HPDE6-E6E7 (cell line): ENCODE data around the gene HSD11B1L.
A peak's percentile ranks its signal among the peaks of the same experiment; 100 is the strongest.

Experiments
- DNase-seq: peaks from one replicate; pipeline ENCODE4 v3.0.0; 2011; ENCODE audit warnings: missing footprints; ENCODE audit errors: extremely low spot score

The HSD11B1L gene, protein sequence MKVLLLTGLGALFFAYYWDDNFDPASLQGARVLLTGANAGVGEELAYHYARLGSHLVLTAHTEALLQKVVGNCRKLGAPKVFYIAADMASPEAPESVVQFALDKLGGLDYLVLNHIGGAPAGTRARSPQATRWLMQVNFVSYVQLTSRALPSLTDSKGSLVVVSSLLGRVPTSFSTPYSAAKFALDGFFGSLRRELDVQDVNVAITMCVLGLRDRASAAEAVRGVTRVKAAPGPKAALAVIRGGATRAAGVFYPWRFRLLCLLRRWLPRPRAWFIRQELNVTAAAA

DNA sequence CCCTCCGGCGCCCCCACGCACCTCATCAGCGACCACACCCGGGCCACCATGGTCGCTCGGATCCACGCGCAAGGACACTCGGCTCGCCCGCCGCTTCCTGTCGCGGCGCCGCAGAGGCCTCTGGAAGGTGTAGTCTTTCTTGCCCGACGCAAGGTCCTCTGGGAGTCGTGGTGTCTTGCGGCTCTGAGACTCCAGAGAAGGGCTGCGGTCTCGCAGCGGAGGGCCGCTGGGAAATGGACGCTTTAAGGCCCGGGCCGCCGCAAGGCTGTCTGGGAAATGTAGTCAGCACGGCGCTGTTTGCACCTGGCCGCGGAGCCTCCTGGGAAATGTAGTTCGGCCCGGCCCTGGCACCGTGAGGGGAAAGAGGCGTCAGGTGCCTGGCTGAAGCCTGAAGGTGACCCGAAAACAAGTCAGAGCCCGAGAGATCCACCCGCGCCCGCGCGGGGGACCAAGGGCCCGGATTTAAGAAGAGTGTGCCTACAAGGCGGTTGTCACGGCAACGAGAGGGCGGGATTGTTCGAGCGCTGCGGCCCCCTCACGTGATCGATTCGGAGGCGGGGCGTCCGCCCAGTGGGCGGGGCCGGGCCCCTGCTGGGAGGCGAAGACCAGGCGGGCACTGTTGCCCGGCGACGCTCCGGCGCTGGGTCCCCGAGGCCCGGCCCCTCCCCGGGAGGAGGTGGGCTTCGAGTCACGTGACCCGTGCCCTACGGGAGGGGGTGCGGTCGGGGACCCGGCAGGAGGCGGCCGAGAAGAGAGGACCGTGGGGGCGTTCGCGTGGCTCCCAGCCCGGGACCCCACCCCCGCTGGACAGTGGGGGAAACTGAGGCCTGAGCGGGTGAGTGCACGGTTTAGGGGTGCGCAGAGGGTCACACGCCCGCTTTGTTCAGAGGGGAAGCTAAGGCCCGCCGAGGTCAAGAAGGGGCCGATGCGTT, at the start of gene HSD11B1L, which contains the start of gene MICOS13:
Gene HSD11B1L (plus strand): TSS at position 591 of the 932 bp plus-strand sequence. CDS start 3,806 bp downstream, outside the sequence.
Gene MICOS13 (minus strand): TSS at position 80 of the 932 bp plus-strand sequence. CDS start 30 bp downstream, at position 50.
- DNase-seq = peak; percentile 98

DNA sequence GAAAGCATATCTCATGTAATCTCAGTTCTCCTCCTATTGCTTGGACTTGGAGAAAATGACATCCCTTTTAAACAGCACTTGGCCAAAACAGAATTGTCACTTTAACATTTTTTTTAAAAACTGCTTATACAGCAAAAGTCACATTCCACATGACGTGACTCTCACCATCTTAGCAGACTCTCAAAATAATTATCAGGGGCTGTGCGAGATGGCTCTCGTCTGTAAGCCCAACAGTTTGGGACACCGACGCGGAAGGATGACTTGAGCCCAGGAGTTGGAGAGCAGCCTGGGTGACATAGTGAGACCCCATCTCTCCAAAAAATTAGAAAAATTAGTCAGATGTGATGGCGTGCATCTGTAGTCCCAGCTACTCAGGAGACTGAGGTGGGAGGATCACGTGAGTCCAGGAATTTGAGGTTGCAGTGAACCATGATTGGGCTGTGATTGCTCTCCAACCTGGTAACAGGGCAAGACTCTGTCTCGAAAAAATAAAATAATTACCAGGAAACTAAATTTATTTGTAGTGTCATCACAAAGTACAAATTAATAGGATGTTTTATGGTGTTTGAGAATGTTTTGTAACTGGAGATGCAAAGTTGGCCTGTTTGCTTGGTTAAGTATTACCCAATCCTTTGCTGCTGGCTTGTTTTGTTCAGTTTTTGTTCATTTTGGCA, 49.1 kb upstream of the HSD11B1L start:
- DNase-seq = no peak

DNA sequence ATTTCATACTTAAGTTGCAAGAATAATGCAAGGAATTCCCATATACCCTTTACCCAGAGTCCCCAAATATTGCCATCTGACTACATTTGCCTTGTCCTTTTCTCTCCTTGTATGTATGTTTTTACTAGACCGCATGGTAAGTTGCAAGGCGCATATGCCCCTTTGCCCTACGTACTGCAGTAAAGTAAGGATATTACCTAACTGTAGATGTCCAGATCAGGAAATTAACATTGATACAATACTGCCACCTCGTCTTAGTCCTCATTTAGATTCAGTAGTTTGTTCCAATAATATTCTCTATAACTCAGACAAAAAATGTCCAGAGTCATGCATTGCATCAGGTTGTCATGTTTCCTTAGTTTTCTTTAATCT, 48.6 kb upstream of the HSD11B1L start:
- no peak for DNase-seq

DNA sequence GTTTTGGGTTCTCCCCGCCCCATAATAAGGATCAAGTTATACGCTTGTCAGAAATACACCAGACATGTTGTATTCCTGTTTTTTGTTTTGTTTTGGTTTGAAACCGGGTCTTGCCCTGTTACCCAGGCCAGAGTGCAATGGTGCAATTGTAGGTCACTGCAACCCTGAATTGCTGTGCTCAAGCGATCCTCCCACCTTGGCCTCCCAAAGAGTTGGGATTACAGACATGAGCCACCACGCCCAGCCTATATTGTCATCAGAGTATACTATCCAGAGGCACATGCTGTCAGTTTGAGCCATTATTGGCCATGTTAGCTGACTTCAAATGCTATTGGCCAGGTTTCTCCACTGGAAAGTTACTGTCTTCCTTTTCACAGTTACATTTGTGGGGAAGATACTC, 48.2 kb upstream of the HSD11B1L start:
- DNase-seq = no peak

DNA sequence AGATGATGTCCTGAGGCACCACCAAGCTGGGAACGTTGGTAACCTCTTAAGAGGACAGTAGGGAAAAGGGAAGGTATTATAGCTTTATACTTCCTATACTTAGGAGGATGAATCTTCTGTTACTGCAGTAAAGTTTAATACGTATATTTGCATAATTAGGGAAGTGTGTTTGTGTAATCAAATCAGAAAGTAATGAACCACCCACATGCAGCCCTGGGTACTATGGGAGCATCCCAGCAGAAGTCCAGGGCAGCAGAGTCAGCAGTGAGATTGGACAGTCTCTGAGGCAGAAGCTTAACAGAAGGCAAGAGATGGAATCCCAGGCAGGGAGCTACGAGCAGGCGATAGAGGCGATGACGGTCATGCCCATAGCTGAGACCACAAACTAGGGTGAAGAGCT, 45.4 kb upstream of the HSD11B1L start:
- DNase-seq = no peak

DNA sequence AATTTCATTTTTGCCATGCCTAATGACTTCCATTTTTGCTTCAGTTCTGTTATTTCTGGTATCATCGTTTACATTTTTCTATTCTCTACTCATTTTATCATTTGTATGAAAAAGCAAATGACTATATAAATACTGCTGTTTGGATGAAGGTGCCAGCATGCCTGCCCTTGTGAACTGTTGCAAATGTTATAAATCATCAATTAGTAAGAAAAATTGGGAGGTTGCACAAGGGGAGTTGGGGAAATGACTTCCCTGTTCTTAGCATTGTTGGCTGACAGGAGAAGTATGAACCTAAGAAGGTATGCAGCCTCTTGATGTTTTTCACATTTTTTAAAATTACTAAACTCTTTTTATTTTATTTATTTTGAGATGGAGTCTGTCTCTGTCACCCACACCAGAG, 42.9 kb upstream of the HSD11B1L start:
- DNase-seq = no peak

DNA sequence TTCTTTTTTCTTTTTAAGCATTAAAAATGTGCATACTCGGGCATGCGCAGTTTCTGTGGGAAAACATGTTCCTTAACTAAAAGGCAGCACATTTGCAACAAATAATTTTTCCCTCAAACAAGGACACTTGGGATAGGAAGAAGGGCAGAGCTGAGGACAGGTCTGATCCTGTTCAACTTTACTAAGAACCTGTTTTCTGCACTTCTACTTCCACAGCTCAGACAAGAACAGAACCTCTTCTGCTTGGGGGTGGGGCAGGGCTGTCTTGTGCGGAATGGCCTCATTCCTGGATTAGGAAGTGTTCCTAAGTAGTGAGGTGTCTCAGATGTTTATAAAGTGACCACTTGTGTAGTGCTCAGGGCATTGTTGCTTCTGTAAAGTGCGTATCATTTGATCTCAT, 39.7 kb upstream of the HSD11B1L start:
- DNase-seq = no peak

DNA sequence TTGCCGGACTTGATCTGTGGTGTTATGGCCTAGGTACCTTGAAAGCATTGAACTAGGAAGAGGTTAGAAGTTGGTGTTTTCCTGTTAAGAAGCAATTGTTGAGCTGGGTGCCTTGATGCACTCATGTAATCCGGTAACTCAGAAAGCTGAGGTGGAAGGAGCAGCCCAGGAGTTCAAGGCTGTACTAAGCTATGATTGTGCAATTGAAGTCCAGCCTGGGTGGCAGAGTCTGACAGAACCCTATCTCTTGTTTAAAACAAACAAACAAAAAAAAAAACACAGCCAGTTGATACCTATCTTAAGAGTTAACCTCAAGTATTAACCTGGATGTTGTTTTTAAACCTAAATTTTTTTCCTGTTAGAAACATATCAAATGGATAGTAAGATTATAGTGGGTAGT, 38.6 kb upstream of the HSD11B1L start:
- no peak for DNase-seq

DNA sequence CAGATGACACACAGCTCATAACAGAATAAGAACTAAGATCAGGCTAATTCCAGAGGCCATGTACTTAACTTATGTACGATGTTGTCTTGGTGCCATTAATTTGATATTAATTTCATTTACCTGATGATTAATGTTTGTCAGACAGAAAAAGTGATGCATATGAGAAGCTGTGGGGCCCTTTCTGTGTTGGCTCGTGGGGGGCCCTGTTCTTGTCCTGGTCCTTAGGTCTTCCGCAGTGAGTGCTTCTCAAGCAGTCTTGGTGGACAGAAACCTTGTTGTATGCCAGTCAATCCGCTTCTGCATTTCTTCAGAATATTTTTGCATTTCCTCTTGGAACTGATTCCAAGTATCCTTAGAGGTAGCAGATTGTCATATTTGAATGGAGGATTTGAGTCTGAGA, 37.8 kb upstream of the HSD11B1L start:
- no peak for DNase-seq

DNA sequence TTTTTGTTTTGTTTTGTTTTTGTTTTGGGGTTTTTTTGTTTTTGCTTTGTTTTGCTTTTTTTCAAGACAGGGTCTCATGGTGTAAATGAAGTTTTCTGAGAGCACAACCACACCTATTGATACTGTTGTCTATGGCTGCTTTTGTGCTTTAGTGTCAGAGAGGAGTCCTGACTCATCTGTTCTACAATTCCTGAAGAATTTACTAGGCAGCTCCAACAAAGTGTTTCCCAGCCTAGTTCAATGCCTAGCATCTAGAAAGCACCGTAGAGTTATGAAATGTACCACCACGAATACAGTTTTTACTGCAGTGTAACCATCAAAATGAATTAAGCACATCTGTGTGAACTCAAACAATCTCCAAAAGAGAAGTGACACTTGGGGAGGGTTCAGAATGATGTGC, 36.8 kb upstream of the HSD11B1L start:
- DNase-seq = no peak

DNA sequence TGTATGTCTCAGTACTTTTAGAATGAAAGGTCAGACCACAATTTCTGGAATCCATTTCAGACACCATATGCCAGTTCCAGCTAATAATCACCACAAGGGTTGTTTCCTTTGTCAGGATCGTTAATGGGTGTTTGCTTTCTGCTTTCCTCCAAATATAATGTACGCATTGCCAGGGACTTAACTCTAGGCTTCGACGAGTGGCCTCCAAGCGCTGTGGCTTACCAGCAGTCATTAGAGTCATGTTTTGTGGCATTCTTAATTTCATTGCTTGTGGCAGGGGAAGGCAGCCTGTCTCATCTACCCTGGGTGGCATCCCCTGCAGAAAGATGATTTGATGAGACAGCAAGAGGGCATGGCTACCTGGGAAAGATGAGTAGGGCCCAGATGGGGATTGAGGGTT, 35.4 kb upstream of the HSD11B1L start:
- no peak for DNase-seq

DNA sequence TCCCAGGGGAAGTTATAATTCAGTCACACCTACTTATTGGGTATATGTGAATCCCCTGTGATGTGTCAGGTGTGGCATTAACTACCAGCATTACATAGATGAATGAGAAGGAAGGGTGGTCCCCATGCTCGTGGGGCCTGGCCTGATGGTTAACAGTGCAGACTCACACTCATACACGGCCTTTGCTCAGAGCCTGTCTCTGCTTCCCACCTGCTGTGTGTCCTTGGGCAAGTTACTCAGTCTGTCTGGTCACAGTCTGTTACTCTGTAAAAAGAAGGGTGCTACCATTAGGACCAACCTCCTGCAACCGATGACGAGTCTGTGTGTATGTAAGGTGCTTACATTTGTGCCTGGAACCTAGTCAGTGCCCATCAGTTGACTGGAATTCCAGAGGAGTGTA, 34.1 kb upstream of the HSD11B1L start:
- DNase-seq = no peak

DNA sequence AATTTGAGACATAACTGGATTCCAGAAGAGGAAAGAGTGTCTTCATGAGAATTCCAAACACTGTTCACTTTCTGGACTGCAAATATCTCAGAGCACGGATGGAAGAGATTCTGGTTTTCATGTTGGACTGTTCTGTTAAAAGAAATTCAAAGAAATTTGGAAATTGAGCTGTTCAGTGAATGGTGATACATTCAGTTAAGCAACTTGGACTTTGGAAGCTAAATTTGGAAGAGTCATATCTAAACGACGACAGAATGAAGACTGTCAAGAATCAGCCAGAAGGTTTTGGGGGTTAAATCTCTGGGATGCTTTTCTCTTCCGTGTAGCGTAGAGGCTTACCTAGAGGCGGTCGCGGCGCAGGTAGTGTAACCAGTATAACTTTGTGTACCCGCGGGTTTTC, 32.4 kb upstream of the HSD11B1L start:
- no peak for DNase-seq

DNA sequence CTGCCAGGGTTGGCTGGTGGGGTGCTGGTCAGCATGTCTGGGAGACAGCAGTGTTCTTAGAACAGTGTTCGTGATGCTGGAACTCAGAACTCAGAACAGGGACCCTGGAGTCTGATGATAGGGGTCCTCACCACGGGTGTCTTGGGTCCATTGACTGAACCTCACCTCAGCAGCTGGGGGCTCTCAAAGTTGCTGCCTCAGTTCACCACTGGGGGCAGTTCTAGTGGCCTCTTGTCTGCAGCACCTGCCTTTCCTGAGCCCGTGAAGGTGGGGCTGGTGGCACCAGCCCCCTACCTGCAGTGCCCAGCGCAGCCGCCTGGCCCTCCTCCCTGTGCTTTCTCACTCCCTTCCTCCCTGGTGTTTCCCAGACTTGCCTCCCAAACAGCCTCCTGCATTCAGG, 29.5 kb upstream of the HSD11B1L start:
- no peak for DNase-seq

DNA sequence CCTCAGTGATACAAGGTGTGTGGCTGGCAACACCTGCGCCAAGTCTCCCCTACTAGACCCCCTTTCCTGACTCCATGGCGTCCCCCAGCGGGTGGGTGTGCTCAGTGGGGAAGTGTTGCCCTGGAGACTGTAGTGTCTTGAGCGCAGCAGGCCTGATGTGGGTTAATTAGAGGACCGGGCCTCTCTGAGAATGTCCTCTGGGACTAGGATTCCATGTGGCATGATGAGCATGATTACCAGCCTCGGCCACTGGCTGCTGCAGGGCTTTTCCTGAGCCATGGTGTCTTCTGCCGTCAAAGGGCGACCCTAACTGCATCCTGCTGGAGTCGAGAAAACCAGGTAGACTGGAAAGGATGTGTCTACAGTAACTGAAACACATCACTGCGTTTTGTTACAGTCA, 28.6 kb upstream of the HSD11B1L start:
- no peak for DNase-seq

DNA sequence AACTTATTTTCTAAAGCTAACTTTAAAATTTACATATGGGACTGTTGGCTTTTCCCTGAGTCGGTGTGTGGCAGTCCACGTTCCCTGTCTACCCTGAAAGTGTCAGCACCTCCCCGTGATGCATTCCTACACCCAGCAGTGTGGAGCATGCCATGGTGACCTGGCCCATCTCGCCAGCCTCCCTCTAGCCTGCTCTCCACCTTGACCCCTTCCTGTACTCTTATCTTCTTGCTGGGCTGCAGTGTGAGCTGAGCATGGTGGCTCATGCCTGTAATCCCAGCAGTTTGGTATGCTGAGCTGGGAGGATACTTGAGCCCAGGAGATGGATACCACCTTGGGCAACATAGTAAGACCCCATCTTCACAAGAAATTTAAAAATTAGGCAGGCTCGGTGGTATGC, 25.9 kb upstream of the HSD11B1L start:
- no peak for DNase-seq

DNA sequence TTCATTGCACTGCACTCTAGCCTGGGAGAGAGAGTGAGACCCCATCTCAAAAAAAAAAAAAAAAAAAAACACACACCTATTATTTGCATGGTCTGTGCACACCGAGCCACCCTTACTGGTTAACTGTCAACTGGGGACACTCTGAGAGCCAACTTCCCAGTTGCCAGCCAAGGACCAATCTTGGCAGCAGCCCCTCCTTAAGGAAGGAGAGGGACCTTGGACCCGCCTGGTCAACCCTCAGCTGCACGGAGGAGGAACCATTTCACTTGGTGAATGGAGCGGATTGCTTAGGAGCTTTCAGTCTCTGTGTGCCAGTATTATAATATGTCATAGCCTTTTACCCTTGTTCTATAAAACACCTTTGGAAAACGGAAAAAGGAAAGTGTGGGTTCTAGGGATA, 25.4 kb upstream of the HSD11B1L start:
- DNase-seq = no peak

DNA sequence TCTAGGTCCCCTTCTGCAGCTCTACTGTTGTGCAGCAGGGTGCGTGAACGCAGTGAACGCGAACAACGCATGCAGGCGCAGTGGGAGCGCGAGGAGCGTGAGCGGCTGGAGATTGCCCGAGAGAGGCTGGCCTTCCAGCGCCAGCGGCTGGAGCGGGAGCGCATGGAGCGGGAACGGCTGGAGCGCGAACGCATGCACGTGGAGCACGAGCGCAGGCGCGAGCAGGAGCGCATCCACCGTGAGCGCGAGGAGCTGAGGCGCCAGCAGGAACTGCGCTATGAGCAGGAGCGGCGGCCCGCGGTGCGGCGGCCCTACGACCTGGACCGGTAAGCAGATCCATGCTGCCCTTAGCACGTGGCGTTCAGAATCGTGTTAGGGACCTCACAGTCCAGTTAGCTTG, 19.3 kb upstream of the HSD11B1L start:
- no peak for DNase-seq

DNA sequence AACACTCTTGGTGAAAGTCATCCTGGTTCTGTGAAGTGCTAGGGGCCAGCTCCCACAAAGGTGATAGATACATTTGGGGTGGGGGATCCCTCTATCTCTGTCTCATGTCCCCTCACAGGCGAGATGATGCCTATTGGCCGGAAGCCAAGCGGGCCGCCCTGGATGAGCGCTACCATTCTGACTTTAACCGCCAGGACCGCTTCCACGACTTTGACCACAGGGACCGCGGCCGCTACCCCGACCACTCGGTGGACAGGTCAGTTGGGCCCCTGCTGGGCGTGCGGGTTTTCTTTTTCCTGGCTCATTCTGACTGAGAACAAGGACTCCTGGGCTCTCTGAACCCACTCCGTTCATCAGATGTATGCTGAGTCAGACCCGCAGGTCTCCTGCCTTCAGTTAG, 16.9 kb upstream of the HSD11B1L start:
- DNase-seq = no peak

DNA sequence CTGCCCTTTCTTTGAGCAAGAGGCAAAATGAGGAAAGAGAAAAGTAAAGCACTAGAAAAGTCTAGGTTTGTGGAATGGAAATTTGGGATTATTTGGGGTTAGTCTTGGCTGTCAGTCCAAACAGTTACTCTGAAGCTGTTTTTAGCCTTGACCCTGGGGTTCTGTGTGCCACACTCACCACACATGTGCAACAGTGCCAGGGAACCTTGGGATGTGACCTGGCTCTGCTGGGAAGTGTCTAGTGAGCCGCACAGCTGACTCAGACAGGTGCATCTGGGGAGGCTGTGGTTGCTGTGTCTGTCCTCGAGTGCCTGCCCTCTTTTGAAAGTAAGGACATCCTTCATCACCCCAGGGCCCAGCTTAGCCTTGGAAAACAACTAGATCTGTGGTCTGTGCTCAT, 16.3 kb upstream of the HSD11B1L start:
- no peak for DNase-seq

DNA sequence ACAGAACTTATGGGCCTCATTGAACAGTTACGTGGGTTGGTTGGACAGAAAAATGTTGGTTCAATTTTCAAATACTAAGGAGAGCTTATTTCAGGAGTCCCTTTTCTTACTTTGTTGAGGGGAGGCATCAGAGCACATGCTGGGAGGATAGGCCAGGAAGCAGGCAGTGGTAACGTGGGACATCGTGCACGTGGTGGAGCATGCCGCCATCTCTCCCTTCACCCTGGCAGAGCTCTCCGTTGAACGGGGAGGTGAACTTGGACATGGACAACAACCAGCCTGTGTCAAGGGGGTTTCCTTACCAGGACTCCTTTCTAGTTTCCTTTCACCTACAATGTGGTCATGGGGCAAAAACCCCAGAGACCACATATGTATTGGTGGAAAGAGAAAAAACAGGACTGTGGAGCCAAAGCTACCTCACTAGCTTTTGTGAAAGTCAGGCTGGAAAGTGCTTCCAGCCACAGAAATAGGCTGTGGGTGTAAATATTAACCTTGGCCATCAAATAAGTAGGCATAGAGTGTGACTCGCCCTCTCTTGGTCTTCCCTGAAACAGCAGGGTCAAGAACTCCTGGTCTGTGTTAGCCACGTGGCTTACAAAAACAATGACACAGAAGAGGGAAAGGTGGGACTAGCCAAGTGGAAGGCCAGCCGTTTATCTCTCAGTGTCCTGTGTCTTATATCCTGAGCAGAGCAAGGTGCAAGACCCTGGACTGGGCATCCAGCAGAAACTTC, 14.9 kb upstream of the HSD11B1L start:
- DNase-seq = no peak
